GM18868 (cell line): ENCODE data around the gene SLC16A1.
"Not testable (repeated sequence)": the region's sequence is repeated elsewhere in the genome, so short reads cannot be mapped to it uniquely, and the experiment has no call there.

Experiments
- ATAC-seq: cut with Tn5 transposase; IDR thresholded peaks from one replicate; pipeline ENCODE4 v1.9.1; 2021; ENCODE audit warnings: mild to moderate bottlenecking, moderate library complexity; ENCODE audit not compliant: unreplicated experiment

The SLC16A1 gene

GRCh38 chr1:112971006-112971405 is 15.0 kb upstream of the SLC16A1 start:
- no peak for ATAC-seq

GRCh38 chr1:112964347-112964746 is 8.4 kb upstream of the SLC16A1 start:
- no peak for ATAC-seq

GRCh38 chr1:112961072-112961471 is 5.1 kb upstream of the SLC16A1 start:
- no peak for ATAC-seq

- ATAC-seq, result no peak
Measured at GRCh38 chr1:112960384-112960783, 4.4 kb upstream of the SLC16A1 start.

- not testable (repeated sequence) for ATAC-seq
Measured at GRCh38 chr1:112958236-112958635, 2.2 kb upstream of the SLC16A1 start.

- ATAC-seq, result peak; percentile 55
Measured at GRCh38 chr1:112957133-112957812, 1.3 kb upstream of the SLC16A1 start.

- ATAC-seq, result no peak
Measured at GRCh38 chr1:112956544-112957132, 642 bp upstream of the SLC16A1 start.

GRCh38 chr1:112954945-112955772 is 837 bp downstream of the SLC16A1 start:
- ATAC-seq, result peak; percentile 20

GRCh38 chr1:112954017-112954650 is 1.9 kb downstream of the SLC16A1 start:
- no peak for ATAC-seq

- ATAC-seq, result no peak
Measured at GRCh38 chr1:112950426-112950825, 5.6 kb downstream of the SLC16A1 start.

- no peak for ATAC-seq
Measured at GRCh38 chr1:112946683-112947082, 9.3 kb downstream of the SLC16A1 start.

GRCh38 chr1:112939810-112940209 is 16.2 kb downstream of the SLC16A1 start:
- ATAC-seq, result no peak

- no peak for ATAC-seq
Measured at GRCh38 chr1:112938210-112938609, 17.8 kb downstream of the SLC16A1 start.

GRCh38 chr1:112937495-112937894 is 18.5 kb downstream of the SLC16A1 start:
- ATAC-seq, result peak; percentile 30

GRCh38 chr1:112937070-112937469 is 18.9 kb downstream of the SLC16A1 start:
- ATAC-seq, result peak; percentile 67

- no peak for ATAC-seq
Measured at GRCh38 chr1:112935461-112936111, 20.4 kb downstream of the SLC16A1 start.

- no peak for ATAC-seq
Measured at GRCh38 chr1:112934577-112934976, 21.4 kb downstream of the SLC16A1 start.

- no peak for ATAC-seq
Measured at GRCh38 chr1:112933820-112934571, 22.0 kb downstream of the SLC16A1 start.

GRCh38 chr1:112929979-112930378 is 26.0 kb downstream of the SLC16A1 start:
- no peak for ATAC-seq

- no peak for ATAC-seq
Measured at GRCh38 chr1:112927462-112927990, 28.5 kb downstream of the SLC16A1 start.
